Upper lobe of left lung (tissue), 6 donors: ENCODE results near the gene ZSCAN9. TPM values are rescaled to one million over a fixed set of nuclear protein-coding genes. Genes with fewer than 3 reads are reported as not detected.

Experiments
- ATAC-seq, 2 donors: fragments of 200-7000 bp; cut with Tn5 transposase; one replicate each; pipeline ENCODE4 v1.9.1; 2022; ENCODE audit warnings: mild to moderate bottlenecking in 2 of 2, moderate library complexity in 2 of 2; ENCODE audit not compliant: low FRiP score in 2 of 2
- DNase-seq, 2 donors: peaks; one replicate each; pipeline ENCODE4 v3.0.0-alpha.2; 2019 to 2020
- H3K27ac ChIP-seq, 4 donors: fragments of 200-600 bp; sonication (generic); one replicate each; pipeline ENCODE4 v1.5.1; 2016 to 2019
- H3K27me3 ChIP-seq, 4 donors: fragments of 200-600 bp; sonication (generic); one replicate each; pipeline ENCODE4 v1.5.1; 2017 to 2019
- H3K36me3 ChIP-seq, 4 donors: fragments of 200-600 bp; sonication (generic); one replicate each; pipeline ENCODE4 v1.5.1; 2016 to 2019
- H3K4me1 ChIP-seq, 4 donors: fragments of 200-600 bp; sonication (generic); one replicate each; pipeline ENCODE4 v1.5.1; 2018 to 2019
- H3K4me3 ChIP-seq, 4 donors: fragments of 200-600 bp; sonication (generic); one replicate each; pipeline ENCODE4 v1.5.1; 2017 to 2019; ENCODE audit warnings: mild to moderate bottlenecking in 2 of 4, moderate library complexity in 1 of 4
- H3K9me3 ChIP-seq, 4 donors: fragments of 200-600 bp; sonication (generic); one replicate each; pipeline ENCODE4 v1.5.1; 2018 to 2019
- CTCF ChIP-seq, 6 experiments: fragments of 450-650 bp in 4 of 6; fragments of 200-600 bp in 2 of 6; sonication (generic) in 2 of 6; IDR thresholded peaks; one replicate each; pipeline ENCODE4 v1.5.1; 2016 to 2019; ENCODE audit warnings: antibody characterized with exemption in 6 of 6
- EP300 ChIP-seq, 4 donors: sonication (generic); formaldehyde crosslinking; IDR thresholded peaks; one replicate each; pipeline ENCODE4 v1.5.1; 2017; ENCODE audit warnings: antibody characterized with exemption in 4 of 4, control low read depth in 2 of 4
- POLR2A ChIP-seq, 4 donors: fragments of 450-650 bp; IDR thresholded peaks; one replicate each; pipeline ENCODE4 v1.5.1; 2016 to 2017; ENCODE audit warnings: antibody characterized with exemption in 4 of 4, mild to moderate bottlenecking in 2 of 4
- POLR2AphosphoS5 ChIP-seq, 2 donors: sonication (generic); formaldehyde crosslinking; IDR thresholded peaks; one replicate each; pipeline ENCODE4 v1.5.1; 2017; ENCODE audit warnings: antibody characterized with exemption in 2 of 2
- WGBS, 2 donors: methylation state at CpG; one replicate each; pipeline ENCODE4 v1.1.5; 2017 to 2018; 5-methylcytosine and 5-hydroxymethylcytosine counted together
- total RNA-seq, 6 donors: library from RNA; depleted of rRNA in 4 of 6; stranded (reverse); fragments of >200 nt in 4 of 6; gene quantifications; one replicate each; pipeline versions ENCODE4 v1.1.0 to v1.2.1, GENCODE V29; 2016 to 2021
- donor health status: DM: no; HTN: no; CAD: no; lungs with moderate emphysema.
- donor health status: DM: no; HTN: yes; CAD: no; lungs with severe emphysema.

The ZSCAN9 gene
- total RNA-seq, 6 donors from 2014 or later = 5.4 to 36.7 (median 12.4) TPM

- peaks cover 4 to 14% (median 9%) of the 10 kb centered on the region in 4 donors for H3K4me1 ChIP-seq
- peaks cover 6 to 43% (median 28%) of the 10 kb centered on the region in 4 donors for H3K36me3 ChIP-seq
- H3K9me3 ChIP-seq = no peaks in the 10 kb centered on the region
- TF ChIP-seq EP300 (IDR thresholded peaks at IDR 0.05) (no peak), CTCF (IDR thresholded peaks at IDR 0.05) (no peak), POLR2A (IDR thresholded peaks at IDR 0.05) (no peak), POLR2AphosphoS5 (IDR thresholded peaks at IDR 0.05) (no peak)
- 68 to 72% methylated on average over 3 of the region's 3 CpGs for WGBS, 2 donors
- no peaks in the 10 kb centered on the region for H3K27me3 ChIP-seq
- H3K27ac ChIP-seq = no peak overlapping the region
- no peak for ATAC-seq
- DNase-seq = no peak
- H3K4me3 ChIP-seq = no peak overlapping the region
Observed at GRCh38 chr6:28277746-28278145, 52.7 kb downstream of the ZSCAN9 start.

GRCh38 chr6:28280595-28281287 is 55.7 kb downstream of the ZSCAN9 start:
- Histone ChIP-seq H3K36me3 (peaks cover 6 to 31% (median 12%) of the 10 kb centered on the region in 4 donors), H3K27ac (peak overlapping the region in 1 of 4 donors; percentile 66), H3K4me3 (peak overlapping the region in 3 of 4 donors; percentile 56 to 77 (median 63)), H3K4me1 (peaks cover 4 to 14% (median 9%) of the 10 kb centered on the region in 4 donors), H3K27me3 (no peaks in the 10 kb centered on the region), H3K9me3 (no peaks in the 10 kb centered on the region)
- TF ChIP-seq POLR2A (IDR thresholded peaks at IDR 0.05) = no peak
- TF ChIP-seq POLR2AphosphoS5 (IDR thresholded peaks at IDR 0.05) = no peak
- no peak for TF ChIP-seq CTCF (IDR thresholded peaks at IDR 0.05)
- no peak for TF ChIP-seq EP300 (IDR thresholded peaks at IDR 0.05)
- ATAC-seq (no peak), DNase-seq (no peak)
- 42 to 51% methylated on average over 3 of the region's 3 CpGs for WGBS, 2 donors

DNA sequence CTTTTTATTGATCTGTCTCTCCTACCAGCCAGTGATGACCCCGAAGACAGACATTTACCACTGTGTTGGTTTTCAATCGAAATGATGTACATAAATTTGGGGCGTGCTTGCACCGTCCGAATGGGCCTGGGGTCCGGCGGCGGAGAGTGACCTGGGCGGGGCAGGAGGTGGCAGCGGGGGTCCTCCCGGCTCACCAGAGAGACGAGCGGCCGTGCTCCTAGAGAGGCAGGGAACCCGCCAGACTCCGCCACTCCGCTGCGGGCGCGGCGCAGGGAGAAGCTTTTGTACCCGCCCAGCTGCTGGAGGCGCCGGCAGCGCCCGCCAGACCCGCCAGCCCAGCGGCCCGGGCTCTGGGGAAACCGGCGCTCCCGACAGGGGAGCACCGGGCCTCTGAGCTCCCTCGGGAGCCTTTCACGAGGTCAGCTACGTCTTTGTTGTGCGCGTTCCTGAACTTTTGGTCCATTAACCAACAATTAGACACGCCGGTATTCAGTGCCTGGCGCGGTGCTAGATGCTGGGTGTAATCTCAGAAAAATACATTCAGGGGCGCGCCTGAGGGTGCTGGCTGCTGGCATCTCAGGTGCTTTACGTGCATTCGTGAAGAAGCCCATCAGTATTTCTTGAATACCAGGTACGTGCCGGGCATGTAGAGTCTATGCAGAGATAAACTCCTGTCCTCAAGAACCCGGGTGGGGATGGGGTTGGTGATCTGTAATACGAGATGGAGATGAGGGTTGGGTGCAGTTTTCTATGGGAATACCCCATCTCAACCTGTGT is 56.4 kb downstream of the ZSCAN9 start, which contains the start of gene PGBD1:
PGBD1 (plus strand) TSS at position 285 of the 777 bp plus-strand sequence. CDS start 2,242 bp downstream, outside the sequence.
- TF ChIP-seq CTCF (IDR thresholded peaks at IDR 0.05) = no peak
- no peak for TF ChIP-seq EP300 (IDR thresholded peaks at IDR 0.05)
- TF ChIP-seq POLR2A (IDR thresholded peaks at IDR 0.05) = peak in 1 of 4 donors; percentile 47
- peak; percentile 12 to 30 for TF ChIP-seq POLR2AphosphoS5 (IDR thresholded peaks at IDR 0.05)
- peaks cover 4 to 29% (median 9%) of the 10 kb centered on the region in 4 donors for H3K36me3 ChIP-seq
- no peaks in the 10 kb centered on the region for H3K27me3 ChIP-seq
- peak within 1 kb of the TSS in 3 of 4 donors; percentile 23 to 66 (median 36) for H3K27ac ChIP-seq
- peaks cover 4 to 14% (median 9%) of the 10 kb centered on the region in 4 donors for H3K4me1 ChIP-seq
- H3K9me3 ChIP-seq = no peaks in the 10 kb centered on the region
- 1 to 2% methylated on average over 16 to 19 of the region's 50 CpGs for WGBS, 2 donors
- DNase-seq (peak; percentile 68 to 95), ATAC-seq (peak; percentile 88 to 97)
- H3K4me3 ChIP-seq = peak within 1 kb of the TSS; percentile 56 to 77 (median 62)

DNA sequence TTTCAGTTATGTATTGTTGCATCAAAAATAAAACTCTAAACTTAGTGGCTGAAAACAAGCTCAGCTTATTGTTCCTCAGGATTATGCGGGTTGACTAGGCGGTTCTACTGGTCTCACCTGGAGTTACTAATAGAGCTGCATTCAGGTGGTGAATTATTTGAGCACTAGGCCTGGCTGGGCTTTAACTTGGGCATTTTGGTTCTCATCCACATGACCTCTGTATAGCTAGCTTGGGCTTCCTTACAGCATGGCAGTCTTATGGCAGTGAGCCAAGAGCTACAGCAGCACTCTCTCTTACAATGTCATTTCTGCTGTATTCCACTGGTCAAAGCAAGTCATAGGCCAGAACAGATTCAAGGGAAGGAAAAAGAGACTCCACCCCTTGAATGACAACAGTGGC is 57.9 kb downstream of the ZSCAN9 start:
- DNase-seq (no peak), ATAC-seq (no peak)
- no peak for TF ChIP-seq POLR2A (IDR thresholded peaks at IDR 0.05)
- no peak for TF ChIP-seq POLR2AphosphoS5 (IDR thresholded peaks at IDR 0.05)
- TF ChIP-seq CTCF (IDR thresholded peaks at IDR 0.05) = no peak
- no peak for TF ChIP-seq EP300 (IDR thresholded peaks at IDR 0.05)
- Histone ChIP-seq H3K27ac (no peak overlapping the region), H3K27me3 (no peaks in the 10 kb centered on the region), H3K36me3 (peaks cover 0 to 33% (median 10%) of the 10 kb centered on the region in 4 donors), H3K9me3 (no peaks in the 10 kb centered on the region), H3K4me1 (peaks cover 4 to 14% (median 9%) of the 10 kb centered on the region in 4 donors), H3K4me3 (no peak overlapping the region)
- 98 to 100% methylated on average over 2 of the region's 2 CpGs for WGBS, 2 donors

Other genes starting within 250 kb of the ZSCAN9 start
- 1 to 10 TPM; 2.4 to 7.9 (median 3.7) TPM for gene ZNF165, start 144.7 kb upstream of the ZSCAN9 start, total RNA-seq
- gene ZSCAN16, start 100.7 kb upstream of the ZSCAN9 start, total RNA-seq = 10 to 100 TPM in 1 of 6 donors, 1 to 10 TPM in 5; 4.1 to 16.8 (median 5.1) TPM
- gene ZKSCAN8, start 83.4 kb upstream of the ZSCAN9 start, total RNA-seq = 10 to 100 TPM; 11.7 to 24.9 (median 16.8) TPM
- 1 to 10 TPM; 3.0 to 9.4 (median 4.7) TPM for gene ZKSCAN4, start 27.0 kb downstream of the ZSCAN9 start, total RNA-seq
- gene NKAPL, start 34.0 kb downstream of the ZSCAN9 start, total RNA-seq = 1 to 10 TPM in 2 of 6 donors, under 1 TPM in 4; 0.33 to 1.3 (median 0.70) TPM
- gene ZSCAN26, start 41.9 kb downstream of the ZSCAN9 start, total RNA-seq = 10 to 100 TPM in 3 of 6 donors, 1 to 10 TPM in 3; 9.1 to 24.1 (median 11.4) TPM
- 1 to 10 TPM; 3.1 to 8.3 (median 4.1) TPM for gene PGBD1, start 56.3 kb downstream of the ZSCAN9 start, total RNA-seq
- gene ZSCAN31, start 110.9 kb downstream of the ZSCAN9 start, total RNA-seq = 10 to 100 TPM; 11.5 to 33.5 (median 18.6) TPM
- 10 to 100 TPM in 1 of 6 donors, 1 to 10 TPM in 5; 2.6 to 10.5 (median 5.6) TPM for gene ZKSCAN3, start 124.7 kb downstream of the ZSCAN9 start, total RNA-seq
- gene ZSCAN12, start 174.5 kb downstream of the ZSCAN9 start, total RNA-seq = 10 to 100 TPM in 1 of 6 donors, 1 to 10 TPM in 5; 2.6 to 10.5 (median 5.3) TPM
- 1 to 10 TPM in 4 of 6 donors, under 1 TPM in 2; 0.91 to 6.3 (median 1.6) TPM for gene ZSCAN23, start 218.2 kb downstream of the ZSCAN9 start, total RNA-seq